A673 (cell line): ENCODE results near the gene GGNBP2.

Experiments
- EZH2 ChIP-seq: fragments of 200-600 bp; sonication (generic); IDR thresholded peaks from 2 replicates; pipeline ENCODE4 v1.6.1; 2017; ENCODE audit warnings: borderline replicate concordance, low read depth, mild to moderate bottlenecking, mixed read lengths, antibody characterized with exemption, low read length; ENCODE audit not compliant: poor library complexity, severe bottlenecking
- TF ChIP-seq, protein P1 (sequence below): fragments of 300-800, 200-600 bp; sonication (generic); conservative IDR thresholded peaks from 2 replicates; pipeline ENCODE4 v1.5.1; 2017; ENCODE audit warnings: low read depth, mild to moderate bottlenecking, antibody characterized with exemption, low read length, moderate library complexity, mixed read lengths

DNA sequence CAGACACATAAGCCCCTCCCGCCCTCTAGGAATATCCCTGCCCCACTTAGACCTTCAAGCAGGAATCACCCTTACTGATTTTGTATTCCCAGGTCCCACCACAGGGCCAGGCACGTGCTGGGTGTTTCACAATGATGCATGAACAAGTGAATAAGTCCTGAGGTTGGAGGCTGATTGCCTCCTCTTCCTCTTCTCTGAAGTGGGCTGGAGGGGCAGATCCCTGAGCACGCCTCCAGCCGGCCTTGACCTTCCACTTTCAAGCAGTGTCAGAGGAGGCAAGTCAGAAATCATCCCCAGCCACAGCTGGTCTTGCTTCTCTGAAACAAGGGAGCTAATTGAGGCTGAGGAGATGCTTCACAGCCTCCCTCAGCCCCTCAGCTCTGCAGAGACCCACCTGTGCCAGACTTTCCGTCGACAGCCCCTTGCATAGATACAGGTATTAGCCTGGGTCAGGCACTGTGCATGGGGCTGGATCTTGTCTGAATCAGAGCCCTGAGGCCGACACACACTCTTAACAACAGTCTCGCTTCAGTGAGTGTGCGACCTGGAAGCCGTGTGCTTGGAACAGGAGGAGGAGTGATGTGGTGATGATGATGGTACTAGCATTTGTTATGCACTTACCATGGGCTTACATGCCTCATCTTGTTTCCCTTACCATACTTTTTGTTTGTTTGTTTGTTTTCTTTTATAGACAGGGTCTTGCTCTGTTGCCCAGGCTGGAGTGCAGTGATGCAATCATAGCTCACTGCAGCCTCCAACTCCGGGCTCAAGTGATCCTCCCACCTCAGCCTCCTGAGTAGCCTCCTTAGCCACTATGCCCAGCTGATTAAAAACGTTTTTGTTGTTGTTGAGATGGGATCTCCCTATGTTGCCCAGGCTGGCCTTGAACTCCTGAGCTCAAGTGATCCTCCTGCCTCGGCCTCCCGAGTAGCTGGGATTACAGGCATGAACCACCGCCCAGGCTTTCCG is 71.6 kb downstream of the GGNBP2 start:
- TF ChIP-seq, protein P1, sequence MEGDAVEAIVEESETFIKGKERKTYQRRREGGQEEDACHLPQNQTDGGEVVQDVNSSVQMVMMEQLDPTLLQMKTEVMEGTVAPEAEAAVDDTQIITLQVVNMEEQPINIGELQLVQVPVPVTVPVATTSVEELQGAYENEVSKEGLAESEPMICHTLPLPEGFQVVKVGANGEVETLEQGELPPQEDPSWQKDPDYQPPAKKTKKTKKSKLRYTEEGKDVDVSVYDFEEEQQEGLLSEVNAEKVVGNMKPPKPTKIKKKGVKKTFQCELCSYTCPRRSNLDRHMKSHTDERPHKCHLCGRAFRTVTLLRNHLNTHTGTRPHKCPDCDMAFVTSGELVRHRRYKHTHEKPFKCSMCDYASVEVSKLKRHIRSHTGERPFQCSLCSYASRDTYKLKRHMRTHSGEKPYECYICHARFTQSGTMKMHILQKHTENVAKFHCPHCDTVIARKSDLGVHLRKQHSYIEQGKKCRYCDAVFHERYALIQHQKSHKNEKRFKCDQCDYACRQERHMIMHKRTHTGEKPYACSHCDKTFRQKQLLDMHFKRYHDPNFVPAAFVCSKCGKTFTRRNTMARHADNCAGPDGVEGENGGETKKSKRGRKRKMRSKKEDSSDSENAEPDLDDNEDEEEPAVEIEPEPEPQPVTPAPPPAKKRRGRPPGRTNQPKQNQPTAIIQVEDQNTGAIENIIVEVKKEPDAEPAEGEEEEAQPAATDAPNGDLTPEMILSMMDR, result no peak
- TF ChIP-seq EZH2, result no peak
